WTC11 (cell line): ENCODE results near the gene KRTAP12-4. TPM values are rescaled to one million over a fixed set of nuclear protein-coding genes. Genes with fewer than 3 reads are reported as not detected.
A peak's percentile ranks its signal among the peaks of the same experiment; 100 is the strongest.
"Not testable (repeated sequence)": the region's sequence is repeated elsewhere in the genome, so short reads cannot be mapped to it uniquely, and the experiment has no call there.

Experiments used
- ATAC-seq: fragments of 200-7000 bp; cut with Tn5 transposase; 2 replicates; pipeline ENCODE4 v1.10.0; 2021; ENCODE audit warnings: mild to moderate bottlenecking, moderate library complexity
- CTCF ChIA-PET: fragments of 300-600 bp; sonication (Branson Sonifier 250); formaldehyde crosslinking; loops from one replicate; lab custom pipeline; 2021; ENCODE audit warnings: antibody characterized with exemption; lab: Charles Lee
- POLR2A ChIA-PET: fragments of 350-600 bp; sonication (Branson Sonifier 250); formaldehyde crosslinking; loops from one replicate; lab custom pipeline; 2021; ENCODE audit warnings: antibody characterized with exemption; lab: Charles Lee
- DNase-seq: peaks from one replicate; pipeline ENCODE4 v3.0.0; 2021; ENCODE audit warnings: low spot score
- H3K27ac Mint-ChIP-seq: 2 replicates; pipeline ENCODE4 v1.8.0; 2021; ENCODE audit warnings: mixed read lengths
- H3K27me3 Mint-ChIP-seq: 2 replicates; pipeline ENCODE4 v1.8.0; 2021; ENCODE audit warnings: low read depth, mild to moderate bottlenecking, moderate library complexity, mixed read lengths
- H3K36me3 Mint-ChIP-seq: 2 replicates; pipeline ENCODE4 v1.8.0; 2021; ENCODE audit warnings: mixed read lengths
- H3K4me1 Mint-ChIP-seq: 2 replicates; pipeline ENCODE4 v1.8.0; 2022; ENCODE audit warnings: mixed read lengths
- H3K4me3 Mint-ChIP-seq: 2 replicates; pipeline ENCODE4 v1.8.0; 2021; ENCODE audit warnings: mild to moderate bottlenecking, moderate library complexity, mixed read lengths
- H3K9me3 Mint-ChIP-seq: 2 replicates; pipeline ENCODE4 v1.8.0; 2021; ENCODE audit warnings: mixed read lengths
- CBFB ChIP-seq: sonication (generic); formaldehyde crosslinking; IDR thresholded peaks from 2 replicates; pipeline ENCODE4 v1.8.1; 2022; ENCODE audit warnings: mild to moderate bottlenecking, low read depth, missing genetic modification reagents
- EMX1 ChIP-seq: fragments of 250-450 bp; sonication (Bioruptor Pico); IDR thresholded peaks from 2 replicates; pipeline ENCODE4 v1.8.0; 2021; ENCODE audit warnings: mild to moderate bottlenecking
- TEAD1 ChIP-seq: sonication (generic); formaldehyde crosslinking; IDR thresholded peaks from 2 replicates; pipeline ENCODE4 v1.8.0; 2022; ENCODE audit warnings: mild to moderate bottlenecking, missing genetic modification reagents
- TEAD4 ChIP-seq: sonication (generic); formaldehyde crosslinking; IDR thresholded peaks from 2 replicates; pipeline ENCODE4 v1.8.0; 2022; ENCODE audit warnings: mild to moderate bottlenecking, missing genetic modification reagents
- ZNF138 ChIP-seq: sonication (generic); formaldehyde crosslinking; conservative IDR thresholded peaks from 2 replicates; pipeline ENCODE4 v1.8.1; 2022; ENCODE audit warnings: mild to moderate bottlenecking, moderate library complexity, missing genetic modification reagents
- ZNF232 ChIP-seq: sonication (generic); formaldehyde crosslinking; IDR thresholded peaks from 2 replicates; pipeline ENCODE4 v1.8.0; 2022; ENCODE audit warnings: mild to moderate bottlenecking, missing genetic modification reagents
- total RNA-seq: library from RNA; stranded (reverse); gene quantifications from 3 replicates; pipeline ENCODE4 v1.2.3, GENCODE V29; 2021
- TF ChIP-seq, protein P1 (sequence below): sonication (generic); formaldehyde crosslinking; IDR thresholded peaks from 2 replicates; pipeline ENCODE4 v1.8.0; 2023; ENCODE audit warnings: missing genetic modification reagents, mild to moderate bottlenecking, borderline replicate concordance
- TF ChIP-seq, protein P2 (sequence below): sonication (generic); formaldehyde crosslinking; IDR thresholded peaks from 2 replicates; pipeline ENCODE4 v1.8.1; 2022; ENCODE audit warnings: low read depth, missing genetic modification reagents, borderline replicate concordance
- TF ChIP-seq, protein P3 (sequence below): sonication (generic); formaldehyde crosslinking; IDR thresholded peaks from 2 replicates; pipeline ENCODE4 v1.8.1; 2023; ENCODE audit warnings: mild to moderate bottlenecking, missing genetic modification reagents
- TF ChIP-seq, protein P4 (sequence below): sonication (generic); formaldehyde crosslinking; IDR thresholded peaks from 2 replicates; pipeline ENCODE4 v1.8.1; 2022; ENCODE audit warnings: low read depth, mild to moderate bottlenecking, moderate library complexity, missing genetic modification reagents, borderline replicate concordance

The KRTAP12-4 gene
- total RNA-seq, 1 experiment from 2014 or later, result not detected

DNA sequence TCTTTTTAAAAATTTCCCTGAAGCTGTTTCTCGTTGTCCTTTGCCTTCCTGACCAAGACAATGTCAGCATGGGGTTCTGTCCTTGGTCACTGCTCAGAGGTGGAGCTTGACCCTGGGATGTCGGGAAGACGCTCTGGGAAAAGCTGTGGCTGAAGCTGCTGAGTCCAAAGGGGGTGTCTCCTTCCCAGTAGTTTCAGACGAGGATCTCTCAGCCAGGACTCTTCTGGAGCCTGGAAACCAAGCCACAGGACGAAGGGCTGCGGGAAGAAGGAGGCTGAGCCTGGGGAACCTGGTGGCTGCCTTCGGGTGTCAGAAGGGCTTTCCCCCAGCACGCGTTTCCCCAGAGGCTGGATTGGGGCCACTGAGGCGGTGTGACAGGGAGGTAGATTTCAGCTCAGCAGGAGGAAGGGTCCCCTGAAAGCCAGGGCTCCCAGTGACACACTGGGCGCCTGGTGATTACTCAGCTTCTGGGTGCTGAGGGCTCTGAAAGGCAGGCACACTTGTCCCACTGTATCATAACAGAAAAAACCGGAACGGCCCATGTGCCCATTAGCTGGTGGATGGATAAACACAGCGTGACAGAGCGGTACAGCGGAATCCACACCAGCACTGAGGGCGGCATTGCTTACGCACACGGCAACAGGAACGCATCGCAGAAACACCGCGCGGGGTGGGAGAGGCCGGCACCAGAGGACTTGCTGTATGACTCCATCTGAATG is 32.5 kb upstream of the KRTAP12-4 start (continued):
- TF ChIP-seq, protein P1, sequence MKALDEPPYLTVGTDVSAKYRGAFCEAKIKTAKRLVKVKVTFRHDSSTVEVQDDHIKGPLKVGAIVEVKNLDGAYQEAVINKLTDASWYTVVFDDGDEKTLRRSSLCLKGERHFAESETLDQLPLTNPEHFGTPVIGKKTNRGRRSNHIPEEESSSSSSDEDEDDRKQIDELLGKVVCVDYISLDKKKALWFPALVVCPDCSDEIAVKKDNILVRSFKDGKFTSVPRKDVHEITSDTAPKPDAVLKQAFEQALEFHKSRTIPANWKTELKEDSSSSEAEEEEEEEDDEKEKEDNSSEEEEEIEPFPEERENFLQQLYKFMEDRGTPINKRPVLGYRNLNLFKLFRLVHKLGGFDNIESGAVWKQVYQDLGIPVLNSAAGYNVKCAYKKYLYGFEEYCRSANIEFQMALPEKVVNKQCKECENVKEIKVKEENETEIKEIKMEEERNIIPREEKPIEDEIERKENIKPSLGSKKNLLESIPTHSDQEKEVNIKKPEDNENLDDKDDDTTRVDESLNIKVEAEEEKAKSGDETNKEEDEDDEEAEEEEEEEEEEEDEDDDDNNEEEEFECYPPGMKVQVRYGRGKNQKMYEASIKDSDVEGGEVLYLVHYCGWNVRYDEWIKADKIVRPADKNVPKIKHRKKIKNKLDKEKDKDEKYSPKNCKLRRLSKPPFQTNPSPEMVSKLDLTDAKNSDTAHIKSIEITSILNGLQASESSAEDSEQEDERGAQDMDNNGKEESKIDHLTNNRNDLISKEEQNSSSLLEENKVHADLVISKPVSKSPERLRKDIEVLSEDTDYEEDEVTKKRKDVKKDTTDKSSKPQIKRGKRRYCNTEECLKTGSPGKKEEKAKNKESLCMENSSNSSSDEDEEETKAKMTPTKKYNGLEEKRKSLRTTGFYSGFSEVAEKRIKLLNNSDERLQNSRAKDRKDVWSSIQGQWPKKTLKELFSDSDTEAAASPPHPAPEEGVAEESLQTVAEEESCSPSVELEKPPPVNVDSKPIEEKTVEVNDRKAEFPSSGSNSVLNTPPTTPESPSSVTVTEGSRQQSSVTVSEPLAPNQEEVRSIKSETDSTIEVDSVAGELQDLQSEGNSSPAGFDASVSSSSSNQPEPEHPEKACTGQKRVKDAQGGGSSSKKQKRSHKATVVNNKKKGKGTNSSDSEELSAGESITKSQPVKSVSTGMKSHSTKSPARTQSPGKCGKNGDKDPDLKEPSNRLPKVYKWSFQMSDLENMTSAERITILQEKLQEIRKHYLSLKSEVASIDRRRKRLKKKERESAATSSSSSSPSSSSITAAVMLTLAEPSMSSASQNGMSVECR, result no peak
- no peak for TF ChIP-seq ZNF138 (CRISPR knock-in tag)
- no peak for TF ChIP-seq EMX1 (CRISPR knock-in tag)
- TF ChIP-seq TEAD4 (CRISPR knock-in tag), result no peak
- TF ChIP-seq, protein P2, sequence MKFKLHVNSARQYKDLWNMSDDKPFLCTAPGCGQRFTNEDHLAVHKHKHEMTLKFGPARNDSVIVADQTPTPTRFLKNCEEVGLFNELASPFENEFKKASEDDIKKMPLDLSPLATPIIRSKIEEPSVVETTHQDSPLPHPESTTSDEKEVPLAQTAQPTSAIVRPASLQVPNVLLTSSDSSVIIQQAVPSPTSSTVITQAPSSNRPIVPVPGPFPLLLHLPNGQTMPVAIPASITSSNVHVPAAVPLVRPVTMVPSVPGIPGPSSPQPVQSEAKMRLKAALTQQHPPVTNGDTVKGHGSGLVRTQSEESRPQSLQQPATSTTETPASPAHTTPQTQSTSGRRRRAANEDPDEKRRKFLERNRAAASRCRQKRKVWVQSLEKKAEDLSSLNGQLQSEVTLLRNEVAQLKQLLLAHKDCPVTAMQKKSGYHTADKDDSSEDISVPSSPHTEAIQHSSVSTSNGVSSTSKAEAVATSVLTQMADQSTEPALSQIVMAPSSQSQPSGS (CRISPR knock-in tag), result no peak
- TF ChIP-seq, protein P3, sequence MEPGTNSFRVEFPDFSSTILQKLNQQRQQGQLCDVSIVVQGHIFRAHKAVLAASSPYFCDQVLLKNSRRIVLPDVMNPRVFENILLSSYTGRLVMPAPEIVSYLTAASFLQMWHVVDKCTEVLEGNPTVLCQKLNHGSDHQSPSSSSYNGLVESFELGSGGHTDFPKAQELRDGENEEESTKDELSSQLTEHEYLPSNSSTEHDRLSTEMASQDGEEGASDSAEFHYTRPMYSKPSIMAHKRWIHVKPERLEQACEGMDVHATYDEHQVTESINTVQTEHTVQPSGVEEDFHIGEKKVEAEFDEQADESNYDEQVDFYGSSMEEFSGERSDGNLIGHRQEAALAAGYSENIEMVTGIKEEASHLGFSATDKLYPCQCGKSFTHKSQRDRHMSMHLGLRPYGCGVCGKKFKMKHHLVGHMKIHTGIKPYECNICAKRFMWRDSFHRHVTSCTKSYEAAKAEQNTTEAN, result no peak
- no peak for TF ChIP-seq ZNF232 (CRISPR knock-in tag)
- TF ChIP-seq, protein P4, sequence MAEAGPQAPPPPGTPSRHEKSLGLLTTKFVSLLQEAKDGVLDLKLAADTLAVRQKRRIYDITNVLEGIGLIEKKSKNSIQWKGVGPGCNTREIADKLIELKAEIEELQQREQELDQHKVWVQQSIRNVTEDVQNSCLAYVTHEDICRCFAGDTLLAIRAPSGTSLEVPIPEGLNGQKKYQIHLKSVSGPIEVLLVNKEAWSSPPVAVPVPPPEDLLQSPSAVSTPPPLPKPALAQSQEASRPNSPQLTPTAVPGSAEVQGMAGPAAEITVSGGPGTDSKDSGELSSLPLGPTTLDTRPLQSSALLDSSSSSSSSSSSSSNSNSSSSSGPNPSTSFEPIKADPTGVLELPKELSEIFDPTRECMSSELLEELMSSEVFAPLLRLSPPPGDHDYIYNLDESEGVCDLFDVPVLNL (CRISPR knock-in tag), result no peak

DNA sequence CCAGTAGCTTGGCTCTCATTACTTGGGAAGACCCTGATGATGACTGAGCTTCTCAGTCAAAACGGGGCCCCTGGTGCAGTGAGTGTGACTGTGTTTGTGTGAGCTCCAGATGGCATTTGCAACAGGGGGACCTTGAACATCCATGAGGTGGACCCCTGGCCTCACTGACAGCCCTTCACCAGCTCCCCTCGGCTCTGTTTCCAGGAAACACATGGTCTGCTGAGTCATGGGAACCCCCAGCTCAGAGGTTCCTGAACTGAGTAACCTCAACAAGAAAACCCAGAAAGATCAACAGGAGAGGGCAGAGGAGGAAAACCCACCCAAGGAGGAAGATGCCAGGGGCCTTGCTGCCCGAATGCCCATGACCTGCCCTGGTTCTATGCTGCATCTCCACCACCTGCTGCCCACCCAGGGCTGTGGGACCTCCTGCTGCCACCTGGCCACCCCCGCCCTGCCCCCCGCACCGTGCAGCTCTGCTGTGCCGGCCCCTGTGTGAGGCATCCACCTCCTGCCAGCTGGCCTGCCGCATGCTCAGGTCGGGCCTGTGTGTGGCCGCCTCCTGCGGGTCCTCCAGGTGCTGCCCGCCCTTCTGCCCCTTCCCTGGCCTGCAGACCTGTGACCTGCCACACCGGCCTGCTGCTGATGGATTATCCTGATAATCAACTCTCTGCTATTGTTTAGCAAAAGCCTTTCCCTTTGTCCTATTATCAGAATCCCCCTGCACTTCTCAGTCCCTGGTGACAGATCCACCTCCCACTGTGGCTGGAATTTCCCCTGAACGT is 31.7 kb upstream of the KRTAP12-4 start:
- DNase-seq (no peak), ATAC-seq (peak; percentile 69)
- Mint-ChIP-seq H3K4me3 (no peak overlapping the region), H3K27me3 (peaks cover 6% of the 10 kb centered on the region; the same call in 1 of the 2 replicates), H3K9me3 (no peaks in the 10 kb centered on the region), H3K36me3 (0 out of 2 replicates have a peak, but pooled peaks cover 3% of the 10 kb centered on the region), H3K4me1 (peaks cover 21% of the 10 kb centered on the region), H3K27ac (peak overlapping the region; percentile 80; the same call in 1 of the 2 replicates)
- TF ChIP-seq CBFB (CRISPR knock-in tag) (no peak), TEAD1 (peak; percentile 28; the same call in 1 of the 2 replicates)
- ChIA-PET CTCF (interaction anchor here (0.6 to 2.5 kb wide), 9 partner anchors 31 to 304 kb away, joined by 3 to 9 read pairs (median 4); partner anchors contain the start of gene KRTAP12-4), POLR2A (no interaction called here)

DNA sequence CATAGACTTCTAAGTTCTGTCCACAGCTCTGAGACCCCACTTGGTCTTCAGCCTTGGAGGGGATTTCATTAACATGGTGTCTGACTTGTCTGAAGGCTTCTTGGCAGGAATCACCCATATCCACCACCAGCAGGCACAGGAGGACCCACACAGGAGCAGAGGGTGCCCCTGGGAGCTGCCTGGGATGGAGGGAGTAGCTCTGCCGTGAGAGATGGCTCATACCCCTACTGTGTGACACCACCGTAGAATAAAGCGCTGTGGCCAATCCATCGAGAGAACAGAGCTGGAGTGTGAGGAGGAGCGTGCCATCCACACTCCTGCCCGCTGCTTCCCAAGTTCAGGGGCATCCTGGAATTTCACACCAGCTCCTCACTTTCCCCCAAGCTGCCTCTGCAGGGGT is 30.6 kb upstream of the KRTAP12-4 start:
- H3K9me3 Mint-ChIP-seq, POLR2A ChIA-PET, DNase-seq, H3K27me3 Mint-ChIP-seq, ATAC-seq, H3K27ac Mint-ChIP-seq, H3K36me3 Mint-ChIP-seq, H3K4me3 Mint-ChIP-seq: not testable (repeated sequence)
- H3K4me1 Mint-ChIP-seq, result peaks cover 21% of the 10 kb centered on the region
- CTCF ChIA-PET, result interaction anchor here (2.5 kb wide), 1 partner anchor 67 kb away, joined by 9 read pairs; no protein-coding TSS in a partner anchor
